BE2C (cell line): Measurements from ENCODE around the gene AP5Z1.

Source experiments
- DNase-seq: peaks from one replicate; pipeline ENCODE4 v3.0.0-alpha.2; 2020
- H3K27me3 ChIP-seq: fragments of 250-450 bp; sonication (Bioruptor Pico); 2 replicates; pipeline ENCODE4 v1.5.1; 2020; ENCODE audit warnings: mild to moderate bottlenecking
- H3K36me3 ChIP-seq: fragments of 250-450 bp; sonication (Bioruptor Pico); 2 replicates; pipeline ENCODE4 v1.5.1; 2020; ENCODE audit warnings: mild to moderate bottlenecking
- H3K4me1 ChIP-seq: fragments of 250-450 bp; sonication (Bioruptor Pico); 2 replicates; pipeline ENCODE4 v1.5.1; 2020
- H3K4me3 ChIP-seq: 2 replicates; pipeline ENCODE4 v1.5.1; 2011; ENCODE audit warnings: low read depth, low read length
- H3K9me3 ChIP-seq: fragments of 250-450 bp; sonication (Bioruptor Pico); 2 replicates; pipeline ENCODE4 v1.5.1; 2020
- CTCF ChIP-seq: IDR thresholded peaks from 2 replicates; pipeline ENCODE4 v1.5.1; 2012; ENCODE audit warnings: mild to moderate bottlenecking, low read depth, low read length

AP5Z1 gene

GRCh38 chr7:4794591-4795350 lies 19.3 kb downstream of the AP5Z1 start:
- H3K27me3 ChIP-seq = no peaks in the 10 kb centered on the region
- no peaks in the 10 kb centered on the region for H3K9me3 ChIP-seq
- TF ChIP-seq CTCF = no peak
- no peaks in the 10 kb centered on the region; the same call in 1 of the 2 replicates for H3K4me1 ChIP-seq
- H3K4me3 ChIP-seq = no peak overlapping the region
- peaks cover 6% of the 10 kb centered on the region; the same call in 1 of the 2 replicates for H3K36me3 ChIP-seq
- DNase-seq = no peak

GRCh38 chr7:4796453-4796852 lies 21.0 kb downstream of the AP5Z1 start:
- Histone ChIP-seq H3K4me3 (no peak overlapping the region), H3K36me3 (peaks cover 6% of the 10 kb centered on the region; the same call in 1 of the 2 replicates), H3K9me3 (no peaks in the 10 kb centered on the region), H3K4me1 (peaks cover 3% of the 10 kb centered on the region; the same call in 1 of the 2 replicates), H3K27me3 (no peaks in the 10 kb centered on the region)
- DNase-seq = no peak
- no peak for TF ChIP-seq CTCF

GRCh38 chr7:4797858-4798705 lies 22.7 kb downstream of the AP5Z1 start:
- H3K36me3 ChIP-seq = no peaks in the 10 kb centered on the region
- H3K9me3 ChIP-seq = no peaks in the 10 kb centered on the region
- H3K4me3 ChIP-seq = no peak overlapping the region
- peak; percentile 72 for TF ChIP-seq CTCF
- DNase-seq = peak; percentile 67
- no peaks in the 10 kb centered on the region for H3K27me3 ChIP-seq
- H3K4me1 ChIP-seq = peaks cover 3% of the 10 kb centered on the region; the same call in 1 of the 2 replicates

- Histone ChIP-seq H3K9me3 (no peaks in the 10 kb centered on the region), H3K36me3 (no peaks in the 10 kb centered on the region), H3K4me3 (no peak overlapping the region), H3K4me1 (peaks cover 3% of the 10 kb centered on the region; the same call in 1 of the 2 replicates), H3K27me3 (no peaks in the 10 kb centered on the region)
- peak; percentile 11 for DNase-seq
- TF ChIP-seq CTCF = no peak
Measured at GRCh38 chr7:4798706-4799235, 23.3 kb downstream of the AP5Z1 start.

- DNase-seq = peak; percentile 51
- Histone ChIP-seq H3K4me1 (peaks cover 3% of the 10 kb centered on the region; the same call in 1 of the 2 replicates), H3K4me3 (no peak overlapping the region), H3K9me3 (no peaks in the 10 kb centered on the region), H3K36me3 (no peaks in the 10 kb centered on the region), H3K27me3 (no peaks in the 10 kb centered on the region)
- TF ChIP-seq CTCF = no peak
Measured at GRCh38 chr7:4799508-4800268, 24.3 kb downstream of the AP5Z1 start.
